Endothelial cell of umbilical vein (primary cell): ENCODE measurements around the gene ZNF385B. TPM values are rescaled to one million over a fixed set of nuclear protein-coding genes. Genes with fewer than 3 reads are reported as not detected.

Experiments used
- BruUV-seq: library from RNA; stranded (reverse); fragments of 400-500 nt; replicated peaks from 2 replicates; lab custom pipeline; 2021; lab: Mats Ljungman, UMichigan
- CTCF ChIA-PET: fragments of 300-600, 350-600 bp; sonication (Branson Sonifier 250); formaldehyde crosslinking; loops from one replicate; lab custom pipeline; 2021; ENCODE audit warnings: antibody characterized with exemption, inconsistent platforms; lab: Charles Lee
- POLR2A ChIA-PET: fragments of 300-600, 350-600 bp; sonication (Branson Sonifier 250); formaldehyde crosslinking; loops from one replicate; lab custom pipeline; 2021; ENCODE audit warnings: antibody characterized with exemption, inconsistent platforms; lab: Charles Lee
- DNase-seq: peaks from one replicate; pipeline ENCODE4 v3.0.0-alpha.2; 2011; ENCODE audit warnings: low read depth, low spot score
- FAIRE-seq: peaks from 2 replicates; lab custom pipeline; 2011; peaks lifted over from hg19 to GRCh38; lab: Jason Lieb, UNC
- H2AFZ ChIP-seq: 2 replicates; pipeline ENCODE4 v1.6.0; 2012; ENCODE audit warnings: low read depth, low read length, control low read depth, inconsistent platforms
- H3K27ac ChIP-seq: 2 replicates; pipeline ENCODE4 v1.5.1; 2011; ENCODE audit warnings: low read depth, mild to moderate bottlenecking, control low read depth, low read length, moderate library complexity; ENCODE audit not compliant: insufficient read depth
- H3K27me3 ChIP-seq, 2 experiments: 2 replicates each; pipeline versions ENCODE4 v1.6.0 to v1.6.1; 2011; ENCODE audit warnings: low read length in 2 of 2, mixed read lengths in 1 of 2; ENCODE audit not compliant: control insufficient read depth in 2 of 2, insufficient read depth in 2 of 2
- H3K36me3 ChIP-seq, 2 experiments: 2 replicates in 1 of 2; 3 replicates in 1 of 2; pipeline ENCODE4 v1.5.1; 2011; ENCODE audit warnings: low read length in 2 of 2, mild to moderate bottlenecking in 1 of 2, moderate library complexity in 1 of 2; ENCODE audit not compliant: control insufficient read depth in 2 of 2, insufficient read depth in 2 of 2; ENCODE audit errors: extremely low read depth in 1 of 2
- H3K4me1 ChIP-seq: 3 replicates; pipeline ENCODE4 v1.5.1; 2011; ENCODE audit warnings: mild to moderate bottlenecking, low read length; ENCODE audit not compliant: control insufficient read depth, insufficient read depth; ENCODE audit errors: extremely low read depth
- H3K4me2 ChIP-seq: 2 replicates; pipeline ENCODE4 v1.6.1; 2011; ENCODE audit warnings: low read length, control low read depth, mixed read lengths; ENCODE audit not compliant: insufficient read depth
- H3K4me3 ChIP-seq, 3 experiments: fragments of 200-600 bp in 1 of 3; sonication (generic), shearing (Covaris generic) in 1 of 3; replicated peaks in 1 of 3; 2 replicates each; pipeline ENCODE4 v1.5.1; 2011 to 2016; ENCODE audit warnings: control low read depth in 3 of 3, low read length in 3 of 3, mild to moderate bottlenecking in 2 of 3, inconsistent platforms in 1 of 3, low read depth in 1 of 3, moderate library complexity in 1 of 3; ENCODE audit not compliant: insufficient read depth in 1 of 3
- H3K79me2 ChIP-seq: 2 replicates; pipeline ENCODE4 v1.6.0; 2012; ENCODE audit warnings: low read length, inconsistent platforms; ENCODE audit not compliant: control insufficient read depth, insufficient read depth
- H3K9ac ChIP-seq: replicated peaks from 2 replicates; pipeline ENCODE3; 2011; ENCODE audit warnings: low read length, control low read depth; ENCODE audit not compliant: insufficient read depth; ENCODE audit errors: extremely low read depth
- H3K9me1 ChIP-seq: replicated peaks from 3 replicates; pipeline ENCODE4 v1.6.0; 2011; ENCODE audit warnings: mild to moderate bottlenecking, low read length; ENCODE audit not compliant: control insufficient read depth, insufficient read depth; ENCODE audit errors: extremely low read depth
- H3K9me3 ChIP-seq: replicated peaks from 2 replicates; pipeline ENCODE4 v1.5.1; 2012; ENCODE audit warnings: low read length, inconsistent platforms; ENCODE audit not compliant: control insufficient read depth, insufficient read depth
- H4K20me1 ChIP-seq: replicated peaks from 2 replicates; pipeline ENCODE3; 2011; ENCODE audit warnings: mild to moderate bottlenecking, low read length; ENCODE audit not compliant: control insufficient read depth, insufficient read depth; ENCODE audit errors: extremely low read depth
- EZH2 ChIP-seq: IDR thresholded peaks from 2 replicates; pipeline ENCODE4 v1.6.1; 2012; ENCODE audit warnings: borderline replicate concordance, low read depth, mild to moderate bottlenecking, moderate library complexity, low read length, inconsistent platforms; ENCODE audit not compliant: severe bottlenecking
- GATA2 ChIP-seq: IDR thresholded peaks from 2 replicates; pipeline ENCODE4 v1.7.0; 2011; ENCODE audit warnings: low read depth, mild to moderate bottlenecking, moderate library complexity, mixed read lengths, low read length; ENCODE audit not compliant: insufficient read length, insufficient read depth
- MYC ChIP-seq: IDR thresholded peaks from one replicate; pipeline ENCODE4 v1.6.1; 2011; ENCODE audit warnings: mild to moderate bottlenecking, low read depth, low read length
- POLR2A ChIP-seq: IDR thresholded peaks from 2 replicates; pipeline ENCODE4 v1.6.1; 2012; ENCODE audit warnings: low read depth, mild to moderate bottlenecking, control low read depth, low read length
- dilution Hi-C: fragments of 300-500 bp; cut with MboI; formaldehyde crosslinking; loops from one replicate; pipeline ENCODE4 v1.15.0; 2019; ENCODE audit warnings: low sequenced_read_pairs; ENCODE audit not compliant: extremely low pct_ligation_motif_present
- intact Hi-C: fragments of 100-400 bp; cut with micrococcal nuclease; formaldehyde crosslinking; loops from one replicate; pipeline ENCODE4 v1.10.0; 2022
- polyA plus RNA-seq, 4 experiments: library from polyadenylated mRNA; depleted of rRNA in 3 of 4; stranded (reverse) in 3 of 4; unstranded in 1 of 4; fragments of >200 nt; gene quantifications; 2 replicates each; pipeline versions ENCODE4 v1.2.1 to v1.2.3, GENCODE V29; 2011 to 2012; ENCODE audit warnings: missing spikeins in 1 of 4
- total RNA-seq: library from RNA; stranded (reverse); gene quantifications from 2 replicates; pipeline ENCODE4 v1.2.3, GENCODE V29; 2021
- TF ChIP-seq, protein P1 (sequence below): IDR thresholded peaks from 2 replicates; pipeline ENCODE4 v1.6.1; 2011; ENCODE audit not compliant: insufficient read depth, insufficient read length
- TF ChIP-seq, protein P2 (sequence below), 2 donors: IDR thresholded peaks; 1 replicate in 1 of 2; 2 replicates in 1 of 2; pipeline ENCODE4 v1.5.1; 2011; ENCODE audit warnings: low read length in 2 of 2, mild to moderate bottlenecking in 2 of 2, moderate library complexity in 2 of 2, control low read depth in 1 of 2, inconsistent platforms in 1 of 2, low read depth in 1 of 2; ENCODE audit not compliant: insufficient read depth in 1 of 2; ENCODE audit errors: extremely low read depth in 1 of 2

ZNF385B gene
- total and polyA plus RNA-seq, 2 donors (not counting 3 experiments of a cell fraction or from before 2014, with no cell fraction given), result not detected

DNA sequence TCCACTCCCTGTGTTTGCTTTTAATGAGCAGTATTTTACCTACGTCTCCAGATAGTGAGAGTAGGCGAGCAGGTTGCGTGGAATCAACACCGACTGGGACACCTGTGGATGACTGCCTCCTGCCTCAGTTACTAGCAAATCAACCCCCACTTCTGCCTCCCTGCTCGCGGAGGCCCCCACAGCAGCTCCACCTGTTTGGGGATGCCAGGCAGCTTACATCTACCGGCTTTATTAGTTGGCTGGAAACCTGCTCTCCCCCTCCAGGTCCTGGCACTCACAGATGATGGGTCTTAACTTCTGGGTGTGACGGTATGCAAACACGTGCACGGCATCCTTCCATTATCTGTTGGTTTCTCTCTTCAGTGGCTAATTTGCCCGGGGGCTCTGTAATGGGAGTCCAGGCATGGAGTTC, 432.3 kb downstream of the ZNF385B start:
- POLR2A ChIA-PET, result no interaction called here
- no peak overlapping the region for H3K4me2 ChIP-seq
- CTCF ChIA-PET, result interaction anchor here (0.9 to 1.5 kb wide), 2 partner anchors 9 to 18 kb away, joined by 3 to 9 read pairs; no protein-coding TSS in a partner anchor
- H4K20me1 ChIP-seq, result no peaks in the 10 kb centered on the region
- H3K79me2 ChIP-seq, result no peaks in the 10 kb centered on the region
- intact Hi-C loops, result no loop called here
- no peaks in the 10 kb centered on the region for H3K9me3 ChIP-seq
- no peak overlapping the region for H3K27ac ChIP-seq
- dilution Hi-C loops, result no loop called here
- no TSS peak for BruUV-seq
- TF ChIP-seq POLR2A (no peak), EZH2 (no peak), GATA2 (no peak), MYC (no peak)
- TF ChIP-seq, protein P1, sequence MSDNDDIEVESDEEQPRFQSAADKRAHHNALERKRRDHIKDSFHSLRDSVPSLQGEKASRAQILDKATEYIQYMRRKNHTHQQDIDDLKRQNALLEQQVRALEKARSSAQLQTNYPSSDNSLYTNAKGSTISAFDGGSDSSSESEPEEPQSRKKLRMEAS, result no peak
- TF ChIP-seq, protein P2, sequence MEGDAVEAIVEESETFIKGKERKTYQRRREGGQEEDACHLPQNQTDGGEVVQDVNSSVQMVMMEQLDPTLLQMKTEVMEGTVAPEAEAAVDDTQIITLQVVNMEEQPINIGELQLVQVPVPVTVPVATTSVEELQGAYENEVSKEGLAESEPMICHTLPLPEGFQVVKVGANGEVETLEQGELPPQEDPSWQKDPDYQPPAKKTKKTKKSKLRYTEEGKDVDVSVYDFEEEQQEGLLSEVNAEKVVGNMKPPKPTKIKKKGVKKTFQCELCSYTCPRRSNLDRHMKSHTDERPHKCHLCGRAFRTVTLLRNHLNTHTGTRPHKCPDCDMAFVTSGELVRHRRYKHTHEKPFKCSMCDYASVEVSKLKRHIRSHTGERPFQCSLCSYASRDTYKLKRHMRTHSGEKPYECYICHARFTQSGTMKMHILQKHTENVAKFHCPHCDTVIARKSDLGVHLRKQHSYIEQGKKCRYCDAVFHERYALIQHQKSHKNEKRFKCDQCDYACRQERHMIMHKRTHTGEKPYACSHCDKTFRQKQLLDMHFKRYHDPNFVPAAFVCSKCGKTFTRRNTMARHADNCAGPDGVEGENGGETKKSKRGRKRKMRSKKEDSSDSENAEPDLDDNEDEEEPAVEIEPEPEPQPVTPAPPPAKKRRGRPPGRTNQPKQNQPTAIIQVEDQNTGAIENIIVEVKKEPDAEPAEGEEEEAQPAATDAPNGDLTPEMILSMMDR (IDR thresholded peaks at IDR 0.05; ENCODE audit: extremely low read depth in 1 of 2, insufficient read depth in 1 of 2, low read depth in 1 of 2, low read length in 2 of 2), result no peak
- no peak overlapping the region for H3K4me3 ChIP-seq
- DNase-seq (no peak), FAIRE-seq (no peak)
- H2AFZ ChIP-seq, result no peak overlapping the region
- H3K36me3 ChIP-seq, result no peaks in the 10 kb centered on the region
- peaks cover 4 to 6% of the 10 kb centered on the region in 2 experiments for H3K27me3 ChIP-seq
- no peaks in the 10 kb centered on the region for H3K9me1 ChIP-seq
- no peak overlapping the region for H3K9ac ChIP-seq
- H3K4me1 ChIP-seq, result no peaks in the 10 kb centered on the region
